HCT116 (cell line): ENCODE data around the gene PIK3CD. TPM values are rescaled to one million over a fixed set of nuclear protein-coding genes. Genes with fewer than 3 reads are reported as not detected.

ENCODE experiments used
- ATAC-seq: fragments of 200-7000 bp; cut with Tn5 transposase; 2 replicates; pipeline ENCODE4 v1.9.1; 2020; ENCODE audit warnings: mild to moderate bottlenecking, moderate library complexity
- BruUV-seq: library from RNA; stranded (reverse); fragments of 400-500 nt; replicated peaks from 2 replicates; lab custom pipeline; 2021; lab: Mats Ljungman, UMichigan
- CTCF ChIA-PET: fragments of 300-600 bp; sonication (Branson Sonifier 250); formaldehyde crosslinking; loops from one replicate; lab custom pipeline; 2021; ENCODE audit warnings: antibody characterized with exemption; lab: Charles Lee
- POLR2A ChIA-PET: fragments of 300-600, 350-600 bp; sonication (Branson Sonifier 250); formaldehyde crosslinking; loops from one replicate; lab custom pipeline; 2021; ENCODE audit warnings: antibody characterized with exemption; lab: Charles Lee
- RAD21 ChIA-PET, 2 experiments: fragments of 300-600 bp; sonication (Branson Sonifier 250); formaldehyde crosslinking; loops; one replicate each; lab custom pipeline; 2023; ENCODE audit warnings: low total read pairs in 2 of 2; ENCODE audit not compliant: uncharacterized antibody in 2 of 2, unreplicated experiment in 2 of 2, low non-redundant PET in 1 of 2; lab: Charles Lee
- DNase-seq: peaks from one replicate; pipeline ENCODE4 v3.0.0-alpha.2; 2010; ENCODE audit warnings: low read depth, low spot score
- H2AFZ ChIP-seq: fragments of 200-600 bp; shearing (Covaris generic), sonication (generic); 2 replicates; pipeline ENCODE4 v1.6.1; 2017; ENCODE audit warnings: low read depth, mixed run types, mixed read lengths, antibody characterized with exemption, low read length; ENCODE audit not compliant: poor library complexity, severe bottlenecking
- H3K27ac ChIP-seq: 2 replicates; pipeline ENCODE4 v1.5.1; 2012; ENCODE audit warnings: low read depth, low read length
- H3K27me3 ChIP-seq: fragments of 200-600 bp; sonication (generic); 2 replicates; pipeline ENCODE4 v1.6.1; 2016; ENCODE audit warnings: mixed run types, low read length, mixed read lengths; ENCODE audit not compliant: insufficient read depth
- H3K36me3 ChIP-seq, 2 experiments: fragments of 200-500 bp in 1 of 2; fragments of 200-600 bp in 1 of 2; sonication (Bioruptor generic) in 1 of 2; sonication (generic) in 1 of 2; 2 replicates each; pipeline versions ENCODE4 v1.5.1 to v1.6.1; 2014 to 2016; ENCODE audit warnings: low read length in 2 of 2, inconsistent platforms in 1 of 2, mixed read lengths in 1 of 2, mixed run types in 1 of 2; ENCODE audit not compliant: insufficient read depth in 2 of 2, control insufficient read depth in 1 of 2
- H3K4me1 ChIP-seq, 2 experiments: fragments of 200-600 bp in 1 of 2; sonication (generic) in 1 of 2; 2 replicates each; pipeline versions ENCODE4 v1.5.1 to v1.6.1; 2012 to 2017; ENCODE audit warnings: low read length in 2 of 2, inconsistent platforms in 1 of 2, mild to moderate bottlenecking in 1 of 2, mixed read lengths in 1 of 2, mixed run types in 1 of 2, moderate library complexity in 1 of 2; ENCODE audit not compliant: insufficient read depth in 2 of 2, control insufficient read depth in 1 of 2
- H3K4me2 ChIP-seq: fragments of 200-600 bp; sonication (generic); 2 replicates; pipeline ENCODE4 v1.6.1; 2017; ENCODE audit warnings: mixed run types, low read length, mixed read lengths
- H3K4me3 ChIP-seq, 2 experiments: fragments of 200-600 bp in 1 of 2; sonication (generic) in 1 of 2; replicated peaks in 1 of 2; 2 replicates each; pipeline ENCODE4 v1.5.1; 2011 to 2016; ENCODE audit warnings: low read length in 2 of 2, control low read depth in 1 of 2, low read depth in 1 of 2, mild to moderate bottlenecking in 1 of 2, mixed read lengths in 1 of 2, mixed run types in 1 of 2
- H3K79me2 ChIP-seq: fragments of 200-600 bp; sonication (generic); 2 replicates; pipeline ENCODE4 v1.6.1; 2017; ENCODE audit warnings: mild to moderate bottlenecking, mixed run types, low read length, moderate library complexity, mixed read lengths; ENCODE audit not compliant: insufficient read depth
- H3K9ac ChIP-seq: fragments of 200-600 bp; sonication (generic); 2 replicates; pipeline ENCODE4 v1.6.1; 2016; ENCODE audit warnings: low read length, mixed read lengths
- H3K9me2 ChIP-seq: fragments of 200-600 bp; sonication (generic), shearing (Covaris generic); 2 replicates; pipeline ENCODE4 v1.6.1; 2017; ENCODE audit warnings: mixed run types, mild to moderate bottlenecking, moderate library complexity; ENCODE audit not compliant: insufficient read depth
- H3K9me3 ChIP-seq, 2 experiments: fragments of 200-500 bp in 1 of 2; fragments of 200-600 bp in 1 of 2; sonication (Bioruptor generic) in 1 of 2; sonication (generic) in 1 of 2; 2 replicates each; pipeline ENCODE4 v1.6.1; 2014 to 2017; ENCODE audit warnings: low read length in 2 of 2, mixed read lengths in 2 of 2, inconsistent platforms in 1 of 2, low read depth in 1 of 2, mild to moderate bottlenecking in 1 of 2, mixed run types in 1 of 2, moderate library complexity in 1 of 2; ENCODE audit not compliant: control insufficient read depth in 1 of 2, insufficient read depth in 1 of 2
- H4K20me1 ChIP-seq: fragments of 200-600 bp; sonication (generic), shearing (Covaris generic); 2 replicates; pipeline ENCODE4 v1.6.1; 2017; ENCODE audit warnings: mixed run types, mild to moderate bottlenecking, moderate library complexity; ENCODE audit not compliant: insufficient read depth
- CEBPB ChIP-seq: IDR thresholded peaks from 2 replicates; pipeline ENCODE4 v1.6.1; 2012; ENCODE audit warnings: low read depth
- EGR1 ChIP-seq: IDR thresholded peaks from 2 replicates; pipeline ENCODE4 v1.6.1; 2012; ENCODE audit warnings: low read depth
- ELF1 ChIP-seq: IDR thresholded peaks from 2 replicates; pipeline ENCODE4 v1.6.1; 2012; ENCODE audit warnings: low read depth, borderline replicate concordance
- EZH2phosphoT487 ChIP-seq: fragments of 200-600 bp; IDR thresholded peaks from 2 replicates; pipeline ENCODE4 v1.6.1; 2018; ENCODE audit warnings: antibody characterized with exemption, borderline replicate concordance
- POLR2A ChIP-seq: IDR thresholded peaks from 2 replicates; pipeline ENCODE4 v1.7.0; 2011; ENCODE audit warnings: borderline replicate concordance; ENCODE audit not compliant: insufficient read depth, insufficient read length; ENCODE audit errors: extremely low read depth
- POLR2AphosphoS5 ChIP-seq: IDR thresholded peaks from 2 replicates; pipeline ENCODE4 v1.6.1; 2011; ENCODE audit warnings: mild to moderate bottlenecking, low read depth, low read length, moderate library complexity
- RAD21 ChIP-seq: IDR thresholded peaks from 2 replicates; pipeline ENCODE4 v1.6.1; 2012; ENCODE audit warnings: low read depth, mild to moderate bottlenecking
- SIN3A ChIP-seq: IDR thresholded peaks from 2 replicates; pipeline ENCODE4 v1.6.1; 2012; ENCODE audit warnings: low read depth
- SP1 ChIP-seq: IDR thresholded peaks from 2 replicates; pipeline ENCODE4 v1.6.1; 2012; ENCODE audit warnings: low read depth
- SRF ChIP-seq: IDR thresholded peaks from 2 replicates; pipeline ENCODE4 v1.6.1; 2012; ENCODE audit warnings: low read depth
- TCF7L2 ChIP-seq: IDR thresholded peaks from 2 replicates; pipeline ENCODE4 v1.7.0; 2011; ENCODE audit warnings: borderline replicate concordance, inconsistent platforms; ENCODE audit not compliant: insufficient read depth, insufficient read length; ENCODE audit errors: extremely low read depth
- ZFX ChIP-seq: fragments of 450-650 bp; IDR thresholded peaks from 2 replicates; pipeline ENCODE4 v1.6.1; 2017
- intact Hi-C: fragments of 100-400 bp; cut with micrococcal nuclease; formaldehyde crosslinking; loops from 2 replicates; pipeline ENCODE4 v1.10.0; 2022
- total RNA-seq: library from RNA; stranded (reverse); gene quantifications from one replicate; pipeline ENCODE4 v1.2.1, GENCODE V29; 2021; ENCODE audit not compliant: unreplicated experiment
- TF ChIP-seq, protein P1 (sequence below): IDR thresholded peaks from 2 replicates; pipeline ENCODE4 v1.6.1; 2012
- TF ChIP-seq, protein P2 (sequence below): IDR thresholded peaks from 2 replicates; pipeline ENCODE4 v1.6.1; 2012

The PIK3CD gene
- total RNA-seq, 1 experiment from 2014 or later = 9.2 TPM

DNA sequence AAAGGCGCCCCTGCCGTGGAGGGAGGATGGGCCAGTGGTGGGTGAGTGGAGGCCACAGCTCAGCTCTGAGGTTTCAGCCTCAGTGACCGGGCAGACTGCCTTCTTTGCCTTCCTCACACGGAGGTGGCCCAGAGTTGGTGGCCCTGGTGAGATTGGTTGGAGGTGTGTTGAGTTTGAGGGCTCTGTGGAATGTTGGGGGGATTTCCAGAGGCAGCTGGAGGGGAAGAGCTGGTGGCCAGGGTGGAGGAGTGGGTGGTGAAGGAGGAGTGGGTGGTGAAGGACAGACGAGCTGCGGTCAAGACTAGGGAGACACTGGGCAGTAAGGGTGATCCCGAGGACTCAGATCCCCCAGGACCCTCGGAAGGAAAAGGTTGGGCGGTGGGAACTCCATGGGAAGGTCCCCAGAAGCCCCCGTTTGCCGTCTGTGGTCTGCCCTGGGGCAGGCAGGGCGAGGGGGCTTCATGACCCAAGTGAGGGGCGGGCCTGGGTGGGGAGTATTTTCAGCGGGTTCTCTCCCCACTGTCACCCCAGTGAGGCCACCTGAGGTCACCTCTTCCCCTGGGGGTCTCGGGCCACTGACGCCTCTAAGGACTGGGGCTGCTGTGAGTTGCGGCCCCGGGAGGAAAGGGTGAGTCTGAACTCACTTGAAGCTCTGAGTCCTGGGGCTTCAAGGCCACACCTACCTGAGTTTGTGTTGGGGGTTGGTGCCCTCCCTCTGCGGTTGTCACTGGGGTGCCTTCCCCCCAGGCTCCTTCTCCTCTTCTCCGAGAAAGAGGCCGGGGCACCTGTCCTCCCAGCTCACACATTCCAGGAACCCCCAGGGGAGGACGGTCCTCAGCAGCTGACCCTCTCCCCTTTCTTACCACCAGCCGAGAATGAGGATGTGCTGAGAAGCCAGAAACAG, 22.7 kb upstream of the PIK3CD start:
- no peaks in the 10 kb centered on the region for H3K36me3 ChIP-seq
- peaks cover 0 to 17% of the 10 kb centered on the region in 2 experiments; a peak in 2 of 4 replicates for H3K4me1 ChIP-seq
- H2AFZ ChIP-seq = no peak overlapping the region
- intact Hi-C loops = loop anchor here (5.0 kb wide), 2 partner anchors 59 to 799 kb away; no protein-coding TSS in a partner anchor
- H3K27ac ChIP-seq = no peak overlapping the region
- no peak for DNase-seq
- ATAC-seq = no peak
- H3K4me2 ChIP-seq = no peak overlapping the region
- no peak overlapping the region for H3K4me3 ChIP-seq
- no peaks in the 10 kb centered on the region for H3K9me3 ChIP-seq
- H4K20me1 ChIP-seq = no peaks in the 10 kb centered on the region
- H3K9ac ChIP-seq = no peak overlapping the region
- RAD21 ChIA-PET = no interaction called here
- no peaks in the 10 kb centered on the region for H3K27me3 ChIP-seq
- no peak for TF ChIP-seq RAD21
- no peak for TF ChIP-seq ZFX
- no peak for TF ChIP-seq SIN3A
- TF ChIP-seq SP1 = no peak
- no peak for TF ChIP-seq CEBPB
- TF ChIP-seq, protein P1, sequence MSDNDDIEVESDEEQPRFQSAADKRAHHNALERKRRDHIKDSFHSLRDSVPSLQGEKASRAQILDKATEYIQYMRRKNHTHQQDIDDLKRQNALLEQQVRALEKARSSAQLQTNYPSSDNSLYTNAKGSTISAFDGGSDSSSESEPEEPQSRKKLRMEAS = no peak
- no peak for TF ChIP-seq POLR2A
- TF ChIP-seq EZH2phosphoT487 = no peak
- TF ChIP-seq, protein P2, sequence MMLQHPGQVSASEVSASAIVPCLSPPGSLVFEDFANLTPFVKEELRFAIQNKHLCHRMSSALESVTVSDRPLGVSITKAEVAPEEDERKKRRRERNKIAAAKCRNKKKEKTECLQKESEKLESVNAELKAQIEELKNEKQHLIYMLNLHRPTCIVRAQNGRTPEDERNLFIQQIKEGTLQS = no peak
- no peak for TF ChIP-seq ELF1
- TF ChIP-seq TCF7L2 = no peak
- no peak for TF ChIP-seq POLR2AphosphoS5
- TF ChIP-seq SRF = no peak
- no peak for TF ChIP-seq EGR1
- no peaks in the 10 kb centered on the region for H3K9me2 ChIP-seq
- no TSS peak for BruUV-seq
- CTCF ChIA-PET = interaction anchor here (0.5 to 2.1 kb wide), 3 partner anchors 18 to 239 kb away, joined by 3 to 8 read pairs (median 4); no protein-coding TSS in a partner anchor
- H3K79me2 ChIP-seq = no peaks in the 10 kb centered on the region
- POLR2A ChIA-PET = no interaction called here
